HepG2 (cell line): Measurements from ENCODE around the gene NEDD8. TPM values are rescaled to one million over a fixed set of nuclear protein-coding genes. Genes with fewer than 3 reads are reported as not detected.

ENCODE experiments used
- AKAP8 ChIP-seq: sonication (generic); formaldehyde crosslinking; IDR thresholded peaks from 2 replicates; pipeline ENCODE4 v1.5.1; 2020; ENCODE audit warnings: mild to moderate bottlenecking, missing genetic modification reagents
- ATF5 ChIP-seq: sonication (generic); formaldehyde crosslinking; IDR thresholded peaks from 2 replicates; pipeline ENCODE4 v1.4.0; 2020; ENCODE audit warnings: mild to moderate bottlenecking, low read depth, missing genetic modification reagents
- BHLHE40 ChIP-seq: IDR thresholded peaks from 2 replicates; pipeline ENCODE4 v1.6.1; 2011; ENCODE audit warnings: low read length, improper control_type of control experiment
- FIP1L1 ChIP-seq: fragments of 200-400 bp; formaldehyde crosslinking; IDR thresholded peaks from 2 replicates; pipeline ENCODE4 v1.6.1; 2018; ENCODE audit warnings: low read depth, mild to moderate bottlenecking, low read length, moderate library complexity, borderline replicate concordance; ENCODE audit not compliant: insufficient read depth
- FLYWCH1 ChIP-seq: sonication (generic); formaldehyde crosslinking; IDR thresholded peaks from 2 replicates; pipeline ENCODE4 v1.8.1; 2023; ENCODE audit warnings: mild to moderate bottlenecking, missing genetic modification reagents
- IKZF4 ChIP-seq: sonication (generic); formaldehyde crosslinking; IDR thresholded peaks from 2 replicates; pipeline ENCODE4 v1.5.1; 2020; ENCODE audit warnings: borderline replicate concordance, mild to moderate bottlenecking, low read depth, missing genetic modification reagents; ENCODE audit errors: not compliant biosample characterization
- MAFK ChIP-seq, 2 experiments: IDR thresholded peaks in 1 of 2; conservative IDR thresholded peaks in 1 of 2; 2 replicates each; pipeline ENCODE4 v1.6.1; 2011; ENCODE audit warnings: improper control_type of control experiment in 2 of 2, low read length in 2 of 2
- MLLT10 ChIP-seq: sonication (generic); formaldehyde crosslinking; IDR thresholded peaks from 2 replicates; pipeline ENCODE4 v1.4.0; 2020; ENCODE audit warnings: missing genetic modification reagents
- POLR2G ChIP-seq: fragments of 200-400 bp; formaldehyde crosslinking; IDR thresholded peaks from 2 replicates; pipeline ENCODE4 v1.6.1; 2018; ENCODE audit warnings: mild to moderate bottlenecking, low read depth, low read length, moderate library complexity
- SALL1 ChIP-seq: sonication (generic); formaldehyde crosslinking; IDR thresholded peaks from 2 replicates; pipeline ENCODE4 v1.8.0; 2022; ENCODE audit warnings: mild to moderate bottlenecking, missing genetic modification reagents
- SP5 ChIP-seq: IDR thresholded peaks from 2 replicates; pipeline ENCODE4 v1.6.1; 2016; ENCODE audit warnings: low read depth, borderline replicate concordance
- YEATS4 ChIP-seq: sonication (generic); formaldehyde crosslinking; IDR thresholded peaks from 2 replicates; pipeline ENCODE4 v1.4.0; 2020; ENCODE audit warnings: missing genetic modification reagents, borderline replicate concordance
- ZNF232 ChIP-seq: sonication (generic); formaldehyde crosslinking; IDR thresholded peaks from 2 replicates; pipeline ENCODE4 v1.4.0; 2020; ENCODE audit warnings: missing genetic modification reagents, borderline replicate concordance
- ZNF274 ChIP-seq: sonication (generic); formaldehyde crosslinking; IDR thresholded peaks from 2 replicates; pipeline ENCODE4 v1.5.1; 2020; ENCODE audit warnings: mild to moderate bottlenecking, missing genetic modification reagents
- ZNF292 ChIP-seq: sonication (generic); formaldehyde crosslinking; IDR thresholded peaks from 2 replicates; pipeline ENCODE4 v1.8.1; 2022; ENCODE audit warnings: mild to moderate bottlenecking, low read depth, missing genetic modification reagents, borderline replicate concordance
- ZNF572 ChIP-seq: sonication (generic); formaldehyde crosslinking; IDR thresholded peaks from 2 replicates; pipeline ENCODE4 v1.5.1; 2020; ENCODE audit warnings: mild to moderate bottlenecking, missing genetic modification reagents
- ZNF746 ChIP-seq: sonication (generic); formaldehyde crosslinking; IDR thresholded peaks from 2 replicates; pipeline ENCODE4 v1.8.0; 2022; ENCODE audit warnings: mild to moderate bottlenecking, missing genetic modification reagents
- ZNF850 ChIP-seq: sonication (generic); formaldehyde crosslinking; conservative IDR thresholded peaks from 2 replicates; pipeline ENCODE4 v1.9.0; 2021; ENCODE audit warnings: mild to moderate bottlenecking, missing genetic modification reagents
- polyA plus RNA-seq, 8 experiments: library from polyadenylated mRNA; depleted of rRNA in 3 of 8; stranded (reverse) in 7 of 8; unstranded in 1 of 8; fragments of >200 nt; fragmentation: Illumina TruSeq in 4 of 8; extraction: Trizol in 4 of 8; gene quantifications; 2 replicates each; pipeline versions ENCODE4 v1.2.1 to v1.2.3, GENCODE V29; 2011 to 2016; ENCODE audit warnings: low read depth in 4 of 8, missing spikeins in 1 of 8, mixed read lengths in 1 of 8; ENCODE audit not compliant: insufficient read depth in 1 of 8
- total RNA-seq, 5 experiments: library from RNA; depleted of rRNA; stranded (reverse); fragments of >200 nt; fragmentation: Illumina TruSeq; extraction: Trizol; gene quantifications; 2 replicates each; pipeline ENCODE4 v1.2.3, GENCODE V29; 2016; ENCODE audit warnings: low read depth in 1 of 5
- TF ChIP-seq, protein P1 (sequence below): sonication (generic); formaldehyde crosslinking; IDR thresholded peaks from 2 replicates; pipeline ENCODE4 v1.5.1; 2020; ENCODE audit warnings: missing genetic modification reagents, mild to moderate bottlenecking, borderline replicate concordance
- TF ChIP-seq, protein P2 (sequence below): sonication (generic); formaldehyde crosslinking; IDR thresholded peaks from 2 replicates; pipeline ENCODE4 v1.8.0; 2022; ENCODE audit warnings: mild to moderate bottlenecking, missing genetic modification reagents, moderate library complexity
- TF ChIP-seq, protein P3 (sequence below): sonication (generic); formaldehyde crosslinking; IDR thresholded peaks from 2 replicates; pipeline ENCODE4 v1.5.1; 2020; ENCODE audit warnings: mild to moderate bottlenecking, missing genetic modification reagents, moderate library complexity

The NEDD8 gene
- total and polyA plus RNA-seq, 2 of the 13 experiments (the other 11 are each of a cell fraction or from before 2014, with no cell fraction given): 535 to 713 TPM

GRCh38 chr14:24215495-24216344 is 16.4 kb downstream of the NEDD8 start, which contains the start of gene MDP1 (continued):
- TF ChIP-seq, protein P1, sequence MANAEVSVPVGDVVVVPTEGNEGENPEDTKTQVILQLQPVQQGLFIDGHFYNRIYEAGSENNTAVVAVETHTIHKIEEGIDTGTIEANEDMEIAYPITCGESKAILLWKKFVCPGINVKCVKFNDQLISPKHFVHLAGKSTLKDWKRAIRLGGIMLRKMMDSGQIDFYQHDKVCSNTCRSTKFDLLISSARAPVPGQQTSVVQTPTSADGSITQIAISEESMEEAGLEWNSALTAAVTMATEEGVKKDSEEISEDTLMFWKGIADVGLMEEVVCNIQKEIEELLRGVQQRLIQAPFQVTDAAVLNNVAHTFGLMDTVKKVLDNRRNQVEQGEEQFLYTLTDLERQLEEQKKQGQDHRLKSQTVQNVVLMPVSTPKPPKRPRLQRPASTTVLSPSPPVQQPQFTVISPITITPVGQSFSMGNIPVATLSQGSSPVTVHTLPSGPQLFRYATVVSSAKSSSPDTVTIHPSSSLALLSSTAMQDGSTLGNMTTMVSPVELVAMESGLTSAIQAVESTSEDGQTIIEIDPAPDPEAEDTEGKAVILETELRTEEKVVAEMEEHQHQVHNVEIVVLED (CRISPR knock-in tag): peak; percentile 85; the same call in 1 of the 2 replicates
- peak; percentile 85 for TF ChIP-seq SP5 (CRISPR knock-in tag)
- peak; percentile 100 for TF ChIP-seq YEATS4
- TF ChIP-seq POLR2G: peak; percentile 100
- TF ChIP-seq, protein P2, sequence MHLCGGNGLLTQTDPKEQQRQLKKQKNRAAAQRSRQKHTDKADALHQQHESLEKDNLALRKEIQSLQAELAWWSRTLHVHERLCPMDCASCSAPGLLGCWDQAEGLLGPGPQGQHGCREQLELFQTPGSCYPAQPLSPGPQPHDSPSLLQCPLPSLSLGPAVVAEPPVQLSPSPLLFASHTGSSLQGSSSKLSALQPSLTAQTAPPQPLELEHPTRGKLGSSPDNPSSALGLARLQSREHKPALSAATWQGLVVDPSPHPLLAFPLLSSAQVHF (CRISPR knock-in tag): peak; percentile 87; the same call in 1 of the 2 replicates
- TF ChIP-seq FLYWCH1 (CRISPR knock-in tag): no peak; the same call in 1 of the 2 replicates
- TF ChIP-seq, protein P3, sequence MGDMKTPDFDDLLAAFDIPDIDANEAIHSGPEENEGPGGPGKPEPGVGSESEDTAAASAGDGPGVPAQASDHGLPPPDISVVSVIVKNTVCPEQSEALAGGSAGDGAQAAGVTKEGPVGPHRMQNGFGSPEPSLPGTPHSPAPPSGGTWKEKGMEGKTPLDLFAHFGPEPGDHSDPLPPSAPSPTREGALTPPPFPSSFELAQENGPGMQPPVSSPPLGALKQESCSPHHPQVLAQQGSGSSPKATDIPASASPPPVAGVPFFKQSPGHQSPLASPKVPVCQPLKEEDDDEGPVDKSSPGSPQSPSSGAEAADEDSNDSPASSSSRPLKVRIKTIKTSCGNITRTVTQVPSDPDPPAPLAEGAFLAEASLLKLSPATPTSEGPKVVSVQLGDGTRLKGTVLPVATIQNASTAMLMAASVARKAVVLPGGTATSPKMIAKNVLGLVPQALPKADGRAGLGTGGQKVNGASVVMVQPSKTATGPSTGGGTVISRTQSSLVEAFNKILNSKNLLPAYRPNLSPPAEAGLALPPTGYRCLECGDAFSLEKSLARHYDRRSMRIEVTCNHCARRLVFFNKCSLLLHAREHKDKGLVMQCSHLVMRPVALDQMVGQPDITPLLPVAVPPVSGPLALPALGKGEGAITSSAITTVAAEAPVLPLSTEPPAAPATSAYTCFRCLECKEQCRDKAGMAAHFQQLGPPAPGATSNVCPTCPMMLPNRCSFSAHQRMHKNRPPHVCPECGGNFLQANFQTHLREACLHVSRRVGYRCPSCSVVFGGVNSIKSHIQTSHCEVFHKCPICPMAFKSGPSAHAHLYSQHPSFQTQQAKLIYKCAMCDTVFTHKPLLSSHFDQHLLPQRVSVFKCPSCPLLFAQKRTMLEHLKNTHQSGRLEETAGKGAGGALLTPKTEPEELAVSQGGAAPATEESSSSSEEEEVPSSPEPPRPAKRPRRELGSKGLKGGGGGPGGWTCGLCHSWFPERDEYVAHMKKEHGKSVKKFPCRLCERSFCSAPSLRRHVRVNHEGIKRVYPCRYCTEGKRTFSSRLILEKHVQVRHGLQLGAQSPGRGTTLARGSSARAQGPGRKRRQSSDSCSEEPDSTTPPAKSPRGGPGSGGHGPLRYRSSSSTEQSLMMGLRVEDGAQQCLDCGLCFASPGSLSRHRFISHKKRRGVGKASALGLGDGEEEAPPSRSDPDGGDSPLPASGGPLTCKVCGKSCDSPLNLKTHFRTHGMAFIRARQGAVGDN (CRISPR knock-in tag): peak; percentile 98
- peak; percentile 97 for TF ChIP-seq SALL1 (CRISPR knock-in tag)
- TF ChIP-seq FIP1L1: peak; percentile 90; the same call in 1 of the 2 replicates
- TF ChIP-seq AKAP8 (CRISPR knock-in tag): peak; percentile 98
- TF ChIP-seq ZNF850 (CRISPR knock-in tag): no peak
- TF ChIP-seq ATF5 (CRISPR knock-in tag): peak; percentile 96; the same call in 1 of the 2 replicates
- peak; percentile 64; the same call in 1 of the 2 replicates for TF ChIP-seq BHLHE40
- TF ChIP-seq MLLT10 (CRISPR knock-in tag): no peak
- TF ChIP-seq ZNF274: peak; percentile 52; the same call in 1 of the 2 replicates
- peak; percentile 76 for TF ChIP-seq ZNF746 (CRISPR knock-in tag)
- TF ChIP-seq ZNF292 (CRISPR knock-in tag): peak; percentile 96
- TF ChIP-seq ZNF572: 0 out of 2 replicates have a peak, but pooled peaks have one; percentile 48
- peak; percentile 6 to 49; a peak in 2 of 4 replicates for TF ChIP-seq MAFK (conservative IDR thresholded peaks at IDR 0.05 in 1 of 2, IDR thresholded peaks at IDR 0.05 in 1 of 2; ENCODE audit: low read length in 2 of 2)
- TF ChIP-seq IKZF4: no peak
- TF ChIP-seq ZNF232 (CRISPR knock-in tag): peak; percentile 95; the same call in 1 of the 2 replicates
